HPDE6-E6E7 (cell line): ENCODE measurements around the gene TRUB2.

Experiments
- DNase-seq: peaks from one replicate; pipeline ENCODE4 v3.0.0; 2011; ENCODE audit warnings: missing footprints; ENCODE audit errors: extremely low spot score

The TRUB2 gene

GRCh38 chr9:128271112-128271511, 51.1 kb downstream of the TRUB2 start:
- peak; percentile 93 for DNase-seq

GRCh38 chr9:128266868-128267590, 55.2 kb downstream of the TRUB2 start:
- no peak for DNase-seq

- no peak for DNase-seq
These were observed 56.8 kb downstream of the TRUB2 start for GRCh38 chr9:128265348-128265847.

GRCh38 chr9:128262687-128263086, 59.6 kb downstream of the TRUB2 start:
- DNase-seq, result no peak

GRCh38 chr9:128260340-128260739, 61.9 kb downstream of the TRUB2 start:
- DNase-seq, result no peak

- DNase-seq, result no peak
These were observed 63.1 kb downstream of the TRUB2 start for GRCh38 chr9:128259156-128259555.

GRCh38 chr9:128258326-128258725, 63.9 kb downstream of the TRUB2 start:
- DNase-seq, result no peak

- no peak for DNase-seq
These were observed 64.3 kb downstream of the TRUB2 start for GRCh38 chr9:128257907-128258306.

GRCh38 chr9:128257086-128257825, 65.0 kb downstream of the TRUB2 start:
- DNase-seq, result no peak
